Activated T-helper 2 cell treated with anti-CD3 and anti-CD28 coated beads, Interferon-gamma antibody, Interleukin-2, Interleukin-4, amounts not matched to agents 10 μg/mL and 5 μg/mL and 100 μg/mL, durations not matched to agents 14 hours and 24 hours and 36 hours (primary cell): ENCODE results near the gene HSFX1. TPM values are rescaled to one million over a fixed set of nuclear protein-coding genes. Genes with fewer than 3 reads are reported as not detected.
"Not testable (repeated sequence)": the region's sequence is repeated elsewhere in the genome, so short reads cannot be mapped to it uniquely, and the experiment has no call there.

Experiments used
- DNase-seq: peaks from one replicate; pipeline ENCODE4 v3.0.0; 2021; ENCODE audit warnings: low spot score
- H3K27ac Mint-ChIP-seq: one replicate; pipeline ENCODE4 v1.8.0; 2021; ENCODE audit warnings: mixed read lengths
- H3K27me3 Mint-ChIP-seq: one replicate; pipeline ENCODE4 v1.8.0; 2021; ENCODE audit warnings: low read depth, mixed read lengths
- H3K36me3 Mint-ChIP-seq: one replicate; pipeline ENCODE4 v1.8.0; 2021; ENCODE audit warnings: low read depth, mixed read lengths
- H3K4me1 Mint-ChIP-seq: one replicate; pipeline ENCODE4 v1.8.0; 2021; ENCODE audit warnings: low read depth, mixed read lengths
- H3K4me3 Mint-ChIP-seq: one replicate; pipeline ENCODE4 v1.8.0; 2021; ENCODE audit warnings: low read depth, mild to moderate bottlenecking, moderate library complexity, mixed read lengths
- H3K9me3 Mint-ChIP-seq: one replicate; pipeline ENCODE4 v1.8.0; 2021; ENCODE audit warnings: mixed read lengths
- intact Hi-C: fragments of 100-400 bp; cut with micrococcal nuclease; formaldehyde crosslinking; loops from one replicate; pipeline ENCODE4 v1.15.1; 2023
- total RNA-seq: library from RNA; stranded (reverse); gene quantifications from 2 replicates; pipeline ENCODE4 v1.2.3, GENCODE V29; 2022

Gene HSFX1
- 0.57 and 1.2 TPM in 2 replicates for total RNA-seq

DNA sequence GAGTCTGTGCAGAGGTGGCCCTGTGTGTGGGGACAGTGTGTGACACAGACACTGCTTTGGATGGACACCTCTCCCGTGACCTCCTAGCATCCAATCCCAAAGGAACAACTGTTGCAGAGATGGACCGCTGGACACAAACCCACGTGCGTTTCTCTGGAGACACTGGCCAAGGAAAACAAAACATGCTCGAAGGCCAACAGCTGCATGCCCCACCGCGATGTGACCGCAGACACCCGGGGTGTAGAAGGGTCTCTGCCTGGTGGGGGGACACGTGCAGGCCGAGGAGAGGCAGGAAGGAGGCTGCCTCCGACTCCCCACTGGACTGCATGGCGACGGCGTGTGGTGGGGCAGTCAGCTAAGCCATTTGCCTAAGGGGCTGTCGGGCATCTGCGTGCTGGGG is at the start of gene HSFX1:
HSFX1 (plus strand) TSS at position 301 of the 400 bp plus-strand sequence. CDS start 614 bp downstream, outside the sequence.
- H3K27ac Mint-ChIP-seq, H3K36me3 Mint-ChIP-seq, H3K4me3 Mint-ChIP-seq, H3K9me3 Mint-ChIP-seq, intact Hi-C loops, H3K4me1 Mint-ChIP-seq, H3K27me3 Mint-ChIP-seq, DNase-seq: not testable (repeated sequence)

GRCh38 chrX:149727308-149727707 is 46.6 kb upstream of the HSFX1 start:
- DNase-seq, H3K9me3 Mint-ChIP-seq, H3K36me3 Mint-ChIP-seq, intact Hi-C loops, H3K4me3 Mint-ChIP-seq, H3K4me1 Mint-ChIP-seq, H3K27me3 Mint-ChIP-seq, H3K27ac Mint-ChIP-seq: not testable (repeated sequence)

- H3K4me3 Mint-ChIP-seq, H3K27me3 Mint-ChIP-seq, H3K4me1 Mint-ChIP-seq, H3K9me3 Mint-ChIP-seq, H3K36me3 Mint-ChIP-seq, intact Hi-C loops, DNase-seq, H3K27ac Mint-ChIP-seq: not testable (repeated sequence)
Observed at GRCh38 chrX:149742269-149742668, 31.6 kb upstream of the HSFX1 start.

GRCh38 chrX:149746390-149747007 is 27.4 kb upstream of the HSFX1 start:
- H3K27ac Mint-ChIP-seq, H3K9me3 Mint-ChIP-seq, H3K4me3 Mint-ChIP-seq, H3K27me3 Mint-ChIP-seq, H3K4me1 Mint-ChIP-seq, DNase-seq, H3K36me3 Mint-ChIP-seq, intact Hi-C loops: not testable (repeated sequence)

DNA sequence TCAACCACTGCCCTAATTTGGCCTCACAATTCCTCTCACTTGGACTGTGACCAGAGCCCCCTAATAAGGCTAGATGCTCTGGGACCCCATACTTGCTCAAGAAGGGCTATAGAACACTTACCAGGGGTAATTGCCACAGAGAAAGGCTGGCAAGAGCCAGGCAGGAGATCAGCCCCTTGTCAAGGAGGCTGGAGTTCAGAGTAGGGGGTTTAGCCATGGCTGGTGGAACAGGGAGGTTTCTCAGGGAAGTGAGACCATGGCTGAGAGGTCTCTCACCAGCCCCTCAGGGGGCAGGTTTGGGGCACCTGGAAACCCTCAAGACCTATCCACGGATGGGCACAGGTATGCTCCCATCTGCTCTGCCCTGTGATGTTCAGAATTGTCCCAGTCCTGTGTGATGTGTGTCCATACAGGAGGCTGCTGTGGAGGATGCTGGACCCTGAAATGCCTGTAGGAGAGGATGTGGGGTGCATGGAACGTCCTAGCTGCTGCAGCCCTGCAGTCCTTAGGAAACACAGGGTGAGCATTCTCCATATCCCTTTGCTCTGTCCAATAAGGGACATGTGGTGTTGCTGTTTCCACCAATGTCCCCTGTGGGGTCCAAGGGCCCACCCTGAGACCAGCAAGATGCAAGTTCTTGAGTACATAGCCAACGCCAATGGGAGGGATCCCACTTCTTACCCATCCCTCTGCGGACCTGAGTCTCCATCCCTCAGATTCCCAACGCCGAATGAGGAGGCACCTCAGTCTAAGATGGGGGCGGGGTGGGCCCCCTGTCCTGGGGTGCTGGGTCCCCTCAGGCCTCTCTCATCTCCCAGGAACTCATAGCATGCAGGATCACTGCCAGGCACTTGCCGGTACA is 16.4 kb upstream of the HSFX1 start:
- no peak overlapping the region for H3K27ac Mint-ChIP-seq
- intact Hi-C loops = no loop called here
- no peaks in the 10 kb centered on the region for H3K9me3 Mint-ChIP-seq
- no peaks in the 10 kb centered on the region for H3K4me1 Mint-ChIP-seq
- H3K36me3 Mint-ChIP-seq = no peaks in the 10 kb centered on the region
- peaks cover 3% of the 10 kb centered on the region for H3K27me3 Mint-ChIP-seq
- H3K4me3 Mint-ChIP-seq = no peak overlapping the region
- no peak for DNase-seq

DNA sequence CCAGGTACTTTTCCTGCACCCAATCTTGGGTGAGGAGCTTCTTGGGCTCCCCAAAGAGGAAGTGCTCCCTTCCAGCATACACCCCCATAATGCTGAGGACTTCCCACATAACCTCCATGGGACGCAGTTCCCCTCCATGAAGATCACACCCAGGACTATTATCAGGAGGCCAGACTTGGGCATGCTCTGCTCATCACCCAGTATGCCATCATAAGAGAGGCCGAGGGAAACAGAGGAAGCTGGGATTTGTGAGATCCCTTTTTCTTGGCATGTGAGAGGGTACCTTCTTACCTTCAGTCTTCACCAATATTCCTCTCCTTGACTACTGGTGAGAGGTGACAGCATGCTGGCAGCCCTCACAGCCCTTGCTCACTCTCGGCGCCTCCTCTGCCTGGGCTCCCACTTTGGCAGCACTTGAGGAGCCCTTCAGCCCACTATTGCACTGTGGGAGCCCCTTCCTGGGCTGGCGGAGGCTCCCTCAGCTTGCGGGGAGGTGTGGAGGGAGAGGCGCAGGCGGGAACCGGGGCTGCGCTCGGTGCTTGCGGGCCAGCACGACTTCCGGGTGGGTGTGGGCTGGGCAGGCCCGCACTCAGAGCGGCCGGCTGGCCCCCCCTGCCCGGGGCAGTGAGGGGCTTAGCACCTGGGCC is 15.7 kb upstream of the HSFX1 start:
- no peaks in the 10 kb centered on the region for H3K9me3 Mint-ChIP-seq
- no peaks in the 10 kb centered on the region for H3K36me3 Mint-ChIP-seq
- H3K27ac Mint-ChIP-seq = no peak overlapping the region
- DNase-seq = no peak
- H3K27me3 Mint-ChIP-seq = peaks cover 3% of the 10 kb centered on the region
- intact Hi-C loops = no loop called here
- no peak overlapping the region for H3K4me3 Mint-ChIP-seq
- H3K4me1 Mint-ChIP-seq = no peaks in the 10 kb centered on the region

- H3K9me3 Mint-ChIP-seq, H3K27me3 Mint-ChIP-seq, DNase-seq, H3K36me3 Mint-ChIP-seq, H3K27ac Mint-ChIP-seq, intact Hi-C loops, H3K4me3 Mint-ChIP-seq, H3K4me1 Mint-ChIP-seq: not testable (repeated sequence)
Observed at GRCh38 chrX:149758715-149759078, 15.2 kb upstream of the HSFX1 start.

- Mint-ChIP-seq H3K27me3 (peaks cover 3% of the 10 kb centered on the region), H3K4me3 (no peak overlapping the region), H3K27ac (no peak overlapping the region), H3K36me3 (no peaks in the 10 kb centered on the region), H3K4me1 (no peaks in the 10 kb centered on the region), H3K9me3 (no peaks in the 10 kb centered on the region)
- intact Hi-C loops = no loop called here
- no peak for DNase-seq
Observed at GRCh38 chrX:149759824-149760223, 14.0 kb upstream of the HSFX1 start.

- intact Hi-C loops = no loop called here
- H3K4me1 Mint-ChIP-seq = no peaks in the 10 kb centered on the region
- H3K4me3 Mint-ChIP-seq = no peak overlapping the region
- H3K27me3 Mint-ChIP-seq = peaks cover 3% of the 10 kb centered on the region
- no peaks in the 10 kb centered on the region for H3K36me3 Mint-ChIP-seq
- no peak for DNase-seq
- no peak overlapping the region for H3K27ac Mint-ChIP-seq
- H3K9me3 Mint-ChIP-seq = no peaks in the 10 kb centered on the region
Observed at GRCh38 chrX:149760965-149761364, 12.9 kb upstream of the HSFX1 start.

- H3K4me1 Mint-ChIP-seq, intact Hi-C loops, H3K27me3 Mint-ChIP-seq, H3K27ac Mint-ChIP-seq, H3K36me3 Mint-ChIP-seq, H3K4me3 Mint-ChIP-seq, DNase-seq, H3K9me3 Mint-ChIP-seq: not testable (repeated sequence)
Observed at GRCh38 chrX:149761858-149762674, 11.8 kb upstream of the HSFX1 start.

- Mint-ChIP-seq H3K4me1 (no peaks in the 10 kb centered on the region), H3K27ac (no peak overlapping the region), H3K36me3 (no peaks in the 10 kb centered on the region), H3K27me3 (no peaks in the 10 kb centered on the region), H3K4me3 (no peak overlapping the region), H3K9me3 (no peaks in the 10 kb centered on the region)
- intact Hi-C loops = no loop called here
- no peak for DNase-seq
Observed at GRCh38 chrX:149762696-149763614, 10.9 kb upstream of the HSFX1 start.

GRCh38 chrX:149770344-149770743 is 3.5 kb upstream of the HSFX1 start:
- H3K27me3 Mint-ChIP-seq, H3K9me3 Mint-ChIP-seq, H3K27ac Mint-ChIP-seq, H3K4me3 Mint-ChIP-seq, H3K36me3 Mint-ChIP-seq, H3K4me1 Mint-ChIP-seq, DNase-seq, intact Hi-C loops: not testable (repeated sequence)
